ENCODE results near the gene RPAP3.

RPAP3 gene

DNA sequence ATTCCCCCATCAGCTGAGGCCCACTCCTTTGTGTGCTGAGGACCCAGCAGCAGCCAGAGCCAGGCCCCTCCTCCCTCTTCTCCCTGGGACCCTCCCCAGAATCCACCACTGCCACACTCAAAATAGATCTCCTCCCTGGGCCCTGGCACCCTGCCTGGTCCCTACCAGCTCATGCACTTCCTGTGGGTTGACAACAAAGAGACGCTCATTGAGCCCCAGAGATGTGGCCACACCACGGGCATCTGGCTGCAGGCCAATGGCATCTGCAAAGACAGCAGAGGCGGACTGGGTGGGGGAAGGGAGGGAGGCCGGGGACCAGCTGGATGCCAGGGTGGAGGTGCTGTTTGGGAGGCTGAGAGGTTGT is 35.5 kb upstream of the RPAP3 start:
- DNase-seq, result peak; percentile 22 to 64

DNA sequence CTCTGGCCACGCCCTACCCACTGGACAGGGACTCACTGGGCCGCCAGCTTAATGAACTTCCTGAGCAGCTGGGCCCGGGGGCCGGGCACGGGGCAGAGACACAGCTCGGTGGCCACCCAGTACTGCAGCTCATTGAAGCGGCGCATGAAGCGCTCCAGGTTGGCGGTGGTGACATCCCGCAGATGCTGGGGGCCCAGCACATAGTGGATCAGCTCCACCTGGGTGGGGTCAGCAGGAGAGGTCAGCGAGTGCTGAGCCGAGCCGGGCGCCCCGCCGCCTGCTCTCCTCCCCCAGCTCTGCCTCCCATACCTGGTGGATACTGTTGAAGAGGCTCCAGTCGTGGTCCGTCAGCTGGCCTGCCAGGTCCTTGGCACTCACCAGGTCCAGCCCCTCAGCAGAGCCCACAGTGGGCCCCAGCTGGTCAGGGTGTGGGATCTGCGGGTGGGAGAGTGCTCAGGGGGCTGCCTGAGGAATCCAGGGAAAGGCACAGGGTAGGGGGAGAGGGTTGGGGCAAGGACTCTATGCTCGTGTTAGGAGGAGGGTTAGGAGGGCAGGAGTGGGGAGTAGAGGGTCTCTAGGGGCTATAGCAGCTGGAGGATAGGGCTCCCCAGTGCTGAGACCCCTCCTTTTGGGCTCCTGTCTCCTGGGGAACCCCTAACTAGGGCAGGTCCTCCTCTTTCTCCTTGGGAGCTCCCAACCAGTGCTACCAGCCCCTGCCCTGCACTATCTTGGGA is 34.9 kb upstream of the RPAP3 start:
- DNase-seq, result no peak

DNA sequence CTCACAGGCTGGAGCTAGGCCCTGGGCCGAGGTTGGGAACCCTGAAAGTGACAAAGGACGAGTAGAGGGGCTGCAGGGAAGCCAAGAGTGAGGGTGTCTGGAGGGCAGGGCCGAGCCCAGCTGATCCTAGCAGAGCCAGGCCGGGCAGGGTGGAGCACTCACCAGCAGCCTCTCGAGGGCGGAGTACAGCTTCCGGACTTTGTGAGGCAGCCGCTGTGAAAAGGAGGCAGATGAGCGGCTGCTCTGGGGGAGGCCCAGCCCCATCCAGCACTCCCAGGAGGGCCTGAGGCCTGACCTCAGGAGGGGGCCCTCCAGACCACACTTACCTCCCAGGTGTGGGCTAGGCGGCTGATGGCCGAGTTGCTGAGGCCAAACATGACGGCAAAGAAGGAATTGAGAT is 34.1 kb upstream of the RPAP3 start:
- no peak for DNase-seq

DNA sequence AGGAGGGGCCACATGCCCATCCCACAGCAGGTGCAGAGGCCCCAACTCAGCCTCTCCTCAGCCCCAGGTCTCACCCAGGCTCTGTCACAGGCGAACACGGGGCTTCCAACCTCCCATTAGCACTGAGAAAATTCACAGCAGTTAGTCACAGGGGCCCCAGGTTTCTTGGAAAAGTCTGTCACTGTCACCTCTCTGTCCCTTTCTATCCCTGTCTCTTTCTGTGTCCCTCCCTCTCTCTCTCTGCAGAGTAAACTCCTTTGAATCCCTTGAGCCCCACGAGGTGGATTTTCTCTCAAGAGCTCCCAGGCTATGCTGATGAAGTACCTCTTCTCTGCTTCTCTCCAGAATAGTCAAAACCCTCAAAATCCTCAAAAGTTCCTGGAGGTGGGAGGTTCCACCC is 33.5 kb upstream of the RPAP3 start:
- no peak for DNase-seq

DNA sequence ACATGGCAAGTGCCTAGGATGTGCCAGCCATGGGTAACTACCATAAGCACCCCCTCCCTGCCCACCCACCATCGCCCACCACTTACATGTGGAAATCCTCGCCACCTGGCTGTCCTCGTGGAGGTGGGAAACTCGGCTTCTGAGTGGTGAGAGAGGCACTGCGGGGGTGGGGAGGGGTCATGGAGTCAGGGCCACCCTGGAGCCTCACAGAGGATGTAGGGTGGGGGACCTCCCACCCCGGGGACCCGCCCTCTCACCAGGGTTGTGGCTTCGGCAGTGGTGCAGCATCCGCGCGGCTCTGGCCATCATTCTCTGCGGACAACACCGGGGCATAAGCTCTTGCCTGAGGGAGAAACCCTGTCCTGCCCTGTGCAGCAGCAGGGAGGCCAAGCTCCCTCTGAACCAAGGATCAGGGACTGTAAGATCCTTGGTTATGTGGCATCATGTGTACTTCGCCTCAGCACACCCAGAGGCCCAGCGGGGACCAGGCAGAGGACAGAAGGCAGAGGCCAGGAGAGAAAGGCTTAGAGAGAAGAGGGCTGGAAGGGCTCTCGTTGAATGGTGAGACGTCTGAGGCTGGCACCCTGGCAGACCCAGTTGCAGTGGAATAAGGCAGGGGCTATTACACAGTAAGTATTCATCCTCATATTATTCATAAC is 32.2 kb upstream of the RPAP3 start:
- DNase-seq, result no peak

DNA sequence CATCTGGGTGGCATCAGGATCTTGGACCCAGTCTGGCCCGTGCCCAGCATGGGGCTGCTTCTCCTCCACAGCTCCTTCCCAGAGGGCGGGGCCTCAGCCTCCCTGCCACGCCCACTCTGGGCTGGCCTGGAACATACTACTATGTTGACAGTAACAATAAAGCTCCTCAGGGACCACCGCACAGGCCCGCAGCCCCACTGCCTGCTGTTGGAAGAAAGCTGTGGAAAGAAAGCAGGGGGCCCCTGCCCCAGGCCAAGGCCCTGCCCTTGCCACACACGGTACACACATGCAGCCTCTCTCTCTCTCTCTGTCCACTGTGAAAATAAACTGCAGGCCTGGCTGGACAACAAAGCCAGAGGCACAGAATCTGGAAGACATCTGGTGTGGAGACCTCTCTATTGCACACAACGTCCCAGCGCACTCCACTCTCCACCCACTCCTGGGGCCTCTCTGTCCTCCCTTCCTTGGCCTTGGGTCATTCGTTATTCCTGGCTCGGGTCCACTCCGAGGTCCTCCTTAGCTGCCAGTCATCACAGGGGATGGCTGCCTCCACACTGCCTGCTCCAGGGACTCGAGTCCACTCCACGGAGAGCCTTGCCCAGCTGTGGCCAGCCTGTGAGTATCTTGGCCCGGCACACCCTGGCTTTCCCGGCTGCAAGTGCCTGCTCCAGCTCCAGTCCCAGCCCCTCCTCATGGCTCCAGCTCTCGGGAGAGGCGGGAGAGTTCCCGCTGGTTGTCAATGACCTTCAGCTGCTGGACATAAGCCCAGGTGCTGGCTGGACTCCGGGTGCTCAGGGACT is 31.2 kb upstream of the RPAP3 start:
- DNase-seq, result no peak

DNA sequence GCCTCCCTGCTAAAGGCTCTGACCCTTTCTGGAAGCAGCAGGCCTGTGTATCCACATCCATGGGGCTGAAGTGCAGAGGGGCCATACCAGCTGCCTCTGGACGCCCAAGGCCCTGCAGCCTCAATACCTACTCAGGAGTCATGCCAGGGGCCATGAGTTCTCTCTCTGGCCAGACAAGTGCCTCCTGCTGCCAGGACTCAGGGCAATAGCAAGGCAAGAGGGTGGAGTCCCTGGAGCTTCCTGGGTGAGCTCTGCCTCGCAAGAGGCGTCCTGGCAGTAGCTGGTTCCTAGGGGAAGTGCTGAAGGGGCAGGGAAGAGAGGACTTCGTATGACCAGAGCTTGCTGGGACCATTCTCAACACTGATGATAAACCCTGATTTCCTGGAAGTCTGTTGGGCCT is 30.4 kb upstream of the RPAP3 start:
- DNase-seq, result no peak

DNA sequence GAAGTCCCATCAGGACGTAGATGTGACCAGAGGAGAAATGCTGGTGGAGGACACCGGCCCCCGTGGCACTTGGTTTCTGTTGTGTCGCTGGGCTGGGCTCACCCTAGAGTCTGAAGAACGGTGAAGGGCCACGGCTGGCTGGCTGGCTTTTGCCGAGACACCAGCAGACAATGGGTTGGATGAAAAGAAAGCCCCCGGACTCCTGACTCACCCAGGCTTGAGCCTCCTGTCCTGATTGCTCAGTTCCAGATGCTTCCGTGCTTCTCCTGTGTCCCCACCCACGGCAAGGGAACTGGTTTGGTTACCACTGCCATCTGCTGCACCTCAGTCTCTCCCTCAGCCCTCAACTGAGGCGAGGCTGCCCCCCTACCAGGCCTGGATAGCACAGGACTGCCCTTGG is 29.8 kb upstream of the RPAP3 start:
- no peak for DNase-seq

DNA sequence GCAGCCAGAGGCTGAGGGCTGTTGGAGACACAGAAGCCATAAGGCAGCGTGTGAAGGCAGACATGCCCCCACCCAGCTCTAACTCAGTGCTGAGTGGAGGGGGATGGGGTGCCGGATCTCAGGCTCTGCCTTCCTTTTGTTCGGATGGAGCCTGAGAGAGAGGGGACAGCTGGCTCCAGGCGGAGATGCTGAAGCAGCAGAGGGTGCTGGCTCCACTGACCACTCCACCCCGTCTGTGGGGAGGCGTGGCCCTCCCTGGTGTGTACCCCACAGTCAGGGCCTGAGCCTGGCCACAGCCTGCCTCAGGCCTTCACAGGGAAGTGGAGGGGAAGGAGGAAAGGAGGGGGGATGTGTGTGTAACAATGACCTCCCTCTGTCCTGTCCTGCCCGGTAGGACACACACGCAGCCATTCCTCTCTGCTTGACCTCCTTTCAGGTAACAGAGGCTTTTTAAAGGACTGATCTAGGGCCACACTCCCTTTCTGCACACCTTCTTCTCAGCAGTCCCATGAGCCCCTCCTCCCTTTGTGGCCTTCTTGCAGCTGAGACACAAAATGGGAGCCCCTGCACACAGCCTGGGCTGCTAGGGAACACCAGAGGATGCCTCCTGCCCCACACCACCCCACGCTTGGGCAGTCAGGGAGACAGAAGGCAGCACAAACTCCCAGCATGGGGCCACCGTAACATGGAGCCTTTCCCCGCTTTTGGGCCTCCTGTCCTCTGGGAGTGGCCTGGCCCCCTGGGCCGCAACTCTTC is 29.1 kb upstream of the RPAP3 start:
- no peak for DNase-seq

DNA sequence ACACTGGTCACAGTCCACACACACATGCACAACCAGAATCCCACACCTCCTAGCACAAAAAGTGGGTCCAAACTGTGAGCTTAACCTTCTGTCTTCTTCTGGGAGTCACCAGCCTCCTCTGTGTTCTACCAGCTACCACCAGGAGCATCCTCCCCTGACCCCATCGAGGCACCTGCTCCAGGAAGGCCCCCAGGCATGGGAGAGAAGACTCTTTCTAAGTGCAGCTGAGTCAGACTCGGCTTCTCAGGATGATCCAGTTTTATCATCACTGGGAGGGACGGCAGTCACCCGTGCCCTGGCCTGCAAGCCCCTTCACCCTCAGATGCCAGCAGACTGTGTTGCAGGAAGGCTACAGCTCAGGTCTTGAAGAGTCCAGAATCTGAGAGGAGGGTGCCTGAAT is 27.3 kb upstream of the RPAP3 start:
- DNase-seq, result no peak

DNA sequence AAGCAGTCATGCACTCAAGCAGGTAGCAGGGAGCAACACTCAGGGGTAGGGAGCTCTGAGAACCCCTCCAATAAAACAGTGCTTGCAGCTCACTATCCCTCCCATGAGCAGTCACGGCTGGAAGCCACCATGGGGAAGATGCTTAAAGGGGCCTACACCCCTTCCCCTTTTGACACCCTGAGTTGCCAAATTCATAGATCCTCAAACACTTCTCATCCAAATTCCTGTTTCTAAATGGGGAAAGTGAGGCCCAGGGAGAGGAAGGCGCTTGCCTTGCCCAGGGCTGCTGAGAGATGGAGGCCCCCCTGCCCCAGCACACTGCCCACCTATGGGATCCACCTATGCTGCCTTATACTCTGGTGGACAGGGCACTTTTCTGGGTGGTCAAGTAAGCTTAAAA is 26.7 kb upstream of the RPAP3 start:
- DNase-seq, result no peak

DNA sequence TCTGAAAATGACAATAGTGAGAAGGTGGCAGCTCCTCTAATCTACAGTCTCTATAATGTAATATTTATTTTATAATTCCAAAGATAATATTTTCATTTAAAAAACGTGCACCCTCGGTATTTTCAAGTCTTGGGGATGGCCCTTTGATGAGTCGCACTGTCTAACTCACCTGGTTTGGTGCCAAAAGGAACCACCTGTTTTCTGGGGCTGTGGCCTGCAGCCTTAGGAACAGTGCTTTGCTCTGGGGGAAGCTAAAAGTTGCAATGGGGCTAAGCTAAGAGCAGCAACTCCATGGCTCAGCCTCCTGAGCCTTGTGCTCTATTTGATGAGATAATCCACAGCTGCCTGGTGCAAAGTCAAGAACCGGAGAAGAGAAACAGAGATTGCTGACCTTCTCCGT is 25.9 kb upstream of the RPAP3 start:
- no peak for DNase-seq

DNA sequence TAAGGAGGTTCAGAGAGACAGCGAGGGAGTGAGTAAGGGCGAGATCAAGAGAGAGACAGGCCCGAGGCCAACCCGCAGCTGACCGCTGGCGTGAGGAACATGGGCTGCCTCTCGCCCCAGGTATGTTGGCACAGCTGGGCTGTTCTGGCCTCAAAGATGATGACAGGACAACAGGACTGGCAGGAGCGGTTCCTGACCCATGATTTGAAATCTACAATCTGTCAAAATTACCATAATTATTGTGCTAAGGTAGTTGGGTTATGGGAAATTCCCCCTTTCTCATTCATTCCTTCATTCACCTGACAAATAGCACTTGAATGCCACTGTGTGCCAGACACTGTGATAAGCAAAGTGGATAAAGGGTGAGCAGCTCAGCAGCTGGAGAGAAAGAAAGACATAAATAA is 24.5 kb upstream of the RPAP3 start:
- no peak for DNase-seq

DNA sequence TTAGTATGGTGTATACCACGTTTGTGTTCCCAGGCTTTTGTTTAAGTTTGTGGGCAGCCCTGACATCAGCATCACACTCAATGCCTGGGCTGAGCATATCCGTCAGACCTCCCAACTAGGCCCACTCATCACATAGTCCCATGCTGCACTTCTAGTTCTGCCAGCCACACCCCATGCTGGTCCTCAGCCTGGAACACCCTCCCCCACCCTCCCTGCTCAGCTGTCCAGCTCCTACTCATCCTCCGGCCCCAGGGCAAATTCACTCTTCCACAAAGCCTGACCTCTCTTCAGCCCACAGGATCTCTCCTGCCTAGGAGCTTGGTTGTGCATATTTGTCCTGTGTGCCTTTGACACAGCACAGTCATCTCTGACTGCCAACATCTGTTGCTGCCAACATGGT is 23.4 kb upstream of the RPAP3 start:
- no peak for DNase-seq

DNA sequence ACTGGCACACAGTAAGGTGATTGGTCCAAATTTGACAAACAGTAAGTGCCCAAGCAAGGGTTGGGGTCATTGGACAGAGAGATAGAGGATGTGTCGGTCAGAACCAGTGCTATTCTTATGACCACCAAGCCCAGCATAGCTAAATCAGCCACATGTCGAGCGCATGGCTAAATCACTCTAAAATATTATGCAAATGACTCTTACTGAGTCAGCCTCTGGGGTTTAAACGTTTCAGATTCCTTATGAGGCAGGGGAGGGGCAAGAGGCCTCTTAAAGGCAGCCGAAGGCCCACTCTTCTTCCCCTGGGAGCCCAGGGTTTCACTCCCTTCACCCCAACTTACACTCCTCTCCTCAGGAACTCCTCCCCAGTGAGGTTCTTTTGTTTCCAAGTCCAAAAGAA is 20.1 kb upstream of the RPAP3 start:
- no peak for DNase-seq

DNA sequence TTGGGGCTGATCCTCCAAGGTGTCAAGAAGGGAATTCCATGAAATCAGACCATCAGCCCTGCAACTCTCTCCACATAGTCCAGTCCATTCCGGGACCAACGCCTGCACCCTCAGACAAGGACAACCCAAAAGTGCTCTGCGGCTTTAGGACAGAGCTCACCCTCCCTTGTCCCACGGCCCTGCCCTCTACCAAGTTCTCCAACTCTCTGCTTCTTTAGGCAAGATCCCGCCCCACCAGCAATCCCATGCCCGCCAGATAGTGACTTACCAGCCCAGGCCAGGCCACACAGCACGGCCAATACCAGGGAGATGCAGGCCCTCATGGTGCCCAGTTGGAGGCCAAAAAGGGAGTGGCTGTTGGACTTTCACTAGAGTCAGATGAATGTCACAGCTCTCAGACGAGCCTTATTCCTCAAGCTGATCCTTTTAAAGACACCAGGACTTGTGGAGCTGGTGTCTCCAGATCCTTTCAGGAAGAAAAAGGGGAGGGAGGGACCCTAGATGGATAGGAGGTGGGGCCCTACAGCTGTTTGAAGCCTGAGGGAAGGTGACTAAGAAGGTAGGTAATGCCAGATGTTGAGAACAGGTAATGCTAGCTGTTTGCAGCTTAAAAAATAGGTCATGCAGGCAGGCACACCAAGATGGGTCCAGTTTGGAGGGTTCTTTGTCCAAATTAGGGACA is 19.4 kb upstream of the RPAP3 start, which contains the start of gene ENDOU:
ENDOU (minus strand) TSS at position 400 of the 682 bp plus-strand sequence; CDS start at position 323, 77 bp downstream.
- DNase-seq, result no peak

DNA sequence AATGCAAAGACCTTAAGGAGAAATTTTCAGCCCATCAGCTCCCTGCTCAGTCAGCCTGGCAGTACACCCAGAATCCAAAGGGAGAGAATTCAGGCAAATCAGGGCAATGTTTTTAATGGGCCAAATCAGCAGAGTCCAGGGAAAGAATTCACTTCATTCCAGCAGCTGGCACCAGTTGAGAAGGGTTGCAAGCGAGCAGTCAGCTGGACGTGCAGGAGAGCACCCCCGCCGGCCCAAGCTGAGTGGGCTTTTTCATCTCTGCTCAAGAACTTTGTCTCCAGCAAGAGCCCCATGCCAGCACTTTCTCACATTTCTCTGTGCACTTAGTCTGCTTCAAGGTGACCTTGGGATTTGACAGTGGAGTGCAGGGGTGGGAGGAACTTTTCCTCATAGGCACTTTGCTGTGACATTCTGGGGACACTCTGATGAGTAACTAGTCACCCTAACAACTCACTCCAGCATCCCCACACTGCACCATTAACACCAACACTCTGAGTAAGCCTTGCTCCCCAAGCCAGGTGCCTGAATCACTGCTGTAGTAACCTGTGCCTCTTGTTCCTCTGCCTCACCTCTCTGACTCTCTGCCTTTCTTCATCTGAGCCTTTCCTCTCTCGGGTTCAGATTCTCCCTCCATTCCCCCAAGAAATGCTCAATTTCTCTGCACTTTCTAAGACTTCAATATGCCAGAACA is 17.3 kb upstream of the RPAP3 start:
- no peak for DNase-seq

DNA sequence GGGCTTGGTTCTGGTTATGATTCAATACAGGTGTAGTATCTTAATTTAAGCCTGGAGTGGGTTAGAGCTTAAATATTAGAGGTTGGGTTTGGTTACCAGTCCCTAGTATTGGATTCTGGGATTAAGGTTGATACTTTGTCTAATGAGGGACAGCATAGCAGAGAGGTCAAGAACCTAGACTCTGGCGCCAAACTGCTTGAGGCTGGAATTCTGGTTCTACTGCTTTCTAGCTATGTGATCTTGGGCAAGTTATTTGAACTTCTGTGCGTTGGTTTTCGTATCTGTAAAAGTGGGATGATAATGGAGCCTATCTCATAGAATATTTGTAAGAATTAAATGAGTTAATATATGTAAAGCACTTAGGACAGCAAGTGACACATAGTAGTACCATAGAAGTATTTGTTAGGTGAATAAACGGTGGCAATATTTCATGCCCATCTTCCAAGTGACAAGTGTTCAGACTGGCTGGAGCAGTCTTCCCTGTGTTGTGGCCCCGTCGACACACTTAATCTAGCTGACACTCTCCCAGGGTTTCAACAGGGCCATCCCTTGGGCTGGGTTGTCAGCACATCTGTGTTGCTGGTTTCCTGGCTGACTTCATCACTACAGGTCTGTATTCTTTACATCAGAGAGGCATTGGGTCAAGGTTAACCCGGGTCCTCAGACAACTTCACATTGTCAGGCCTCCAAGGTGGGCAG is 16.5 kb upstream of the RPAP3 start:
- no peak for DNase-seq

DNA sequence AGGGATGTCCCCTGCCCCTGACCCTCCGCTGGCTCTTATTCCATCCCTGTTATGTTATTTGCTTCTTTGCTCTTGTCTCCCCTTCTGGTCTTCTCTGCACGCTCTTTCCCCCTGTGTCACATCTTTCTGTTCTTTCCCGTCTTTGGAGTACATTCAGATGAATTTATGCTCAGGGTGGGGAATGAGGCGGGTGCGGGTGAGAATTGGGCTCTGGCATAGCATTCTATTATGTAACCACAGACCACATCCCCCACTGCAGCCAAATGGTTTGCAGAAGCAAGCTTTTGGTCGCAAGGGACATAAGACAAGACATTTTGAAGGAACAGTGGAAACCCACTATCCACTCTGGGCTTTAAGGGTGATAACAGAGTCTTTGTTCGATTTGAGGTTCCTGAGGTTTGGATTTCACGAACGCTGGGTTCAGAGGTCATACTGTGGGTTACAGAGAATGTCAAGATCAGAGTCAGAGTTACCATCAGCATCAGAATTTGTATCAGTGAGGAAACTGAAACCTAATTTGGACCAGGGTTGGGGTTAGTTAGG is 15.7 kb upstream of the RPAP3 start:
- no peak for DNase-seq

DNA sequence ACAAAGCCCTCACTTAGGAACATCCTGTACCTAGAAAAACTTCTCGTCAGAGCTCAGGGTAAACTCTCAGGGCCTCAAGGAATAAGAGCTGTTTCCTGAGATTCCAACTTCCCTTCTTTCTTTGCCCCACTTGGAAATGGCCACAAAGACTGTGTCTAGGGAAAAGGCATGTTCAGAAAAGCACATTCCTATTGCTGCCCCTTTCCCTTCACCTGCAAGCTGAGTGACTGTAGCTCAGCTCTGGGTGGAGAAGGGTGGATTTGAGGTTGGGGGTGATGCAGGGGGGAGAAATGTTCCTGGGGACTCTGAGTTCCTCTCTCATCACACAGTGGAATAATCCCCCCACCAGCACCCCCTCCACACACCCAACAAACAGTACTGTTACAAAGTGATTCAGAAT is 12.7 kb upstream of the RPAP3 start:
- no peak for DNase-seq

All from activated CD4-positive, alpha-beta T cell treated with anti-CD3 and anti-CD28 coated beads for 4 hours (primary cell).